K562 (cell line): ENCODE measurements around the gene VGF. TPM values are rescaled to one million over a fixed set of nuclear protein-coding genes. Genes with fewer than 3 reads are reported as not detected.
A peak's percentile ranks its signal among the peaks of the same experiment; 100 is the strongest.

ENCODE experiments used
- CAMTA2 ChIP-seq: fragments of 250-450 bp; sonication (Bioruptor Pico); conservative IDR thresholded peaks from 2 replicates; pipeline ENCODE4 v1.5.1; 2022
- ESRRA ChIP-seq: fragments of 450-650 bp; IDR thresholded peaks from 2 replicates; pipeline ENCODE4 v1.6.1; 2014; ENCODE audit warnings: low read depth, mild to moderate bottlenecking, moderate library complexity, borderline replicate concordance
- GABPA ChIP-seq: fragments of 200-800 bp; sonication (Bioruptor generic); conservative IDR thresholded peaks from 2 replicates; pipeline ENCODE4 v1.6.1; 2016; ENCODE audit warnings: low read depth, missing genetic modification characterization, missing compliant biosample characterization
- HBP1 ChIP-seq: fragments of 450-650 bp; formaldehyde crosslinking; IDR thresholded peaks from 2 replicates; pipeline ENCODE4 v1.4.0; 2022; ENCODE audit warnings: missing genetic modification characterization
- HDAC6 ChIP-seq: IDR thresholded peaks from 2 replicates; pipeline ENCODE4 v1.6.1; 2012; ENCODE audit warnings: low read depth, mild to moderate bottlenecking, control low read depth, inconsistent platforms, low read length, moderate library complexity
- HOXB6 ChIP-seq: fragments of 250-450 bp; sonication (Bioruptor Pico); IDR thresholded peaks from 2 replicates; pipeline ENCODE4 v1.5.1; 2022; ENCODE audit warnings: mild to moderate bottlenecking, borderline replicate concordance
- KAT2B ChIP-seq: IDR thresholded peaks from one replicate; pipeline ENCODE4 v1.6.1; 2012; ENCODE audit warnings: low read depth, mild to moderate bottlenecking, control low read depth, inconsistent platforms, low read length, moderate library complexity
- MCM3 ChIP-seq: fragments of 450-650 bp; IDR thresholded peaks from 2 replicates; pipeline ENCODE4 v1.6.1; 2016
- NR3C1 ChIP-seq: sonication (generic); formaldehyde crosslinking; IDR thresholded peaks from 2 replicates; pipeline ENCODE4 v1.8.1; 2022; ENCODE audit warnings: missing genetic modification reagents
- RBM22 ChIP-seq: fragments of 200-400 bp; formaldehyde crosslinking; IDR thresholded peaks from 2 replicates; pipeline ENCODE4 v1.6.1; 2018; ENCODE audit warnings: low read length, low read depth; ENCODE audit not compliant: poor library complexity, severe bottlenecking
- XRCC3 ChIP-seq: fragments of 450-650 bp; IDR thresholded peaks from 2 replicates; pipeline ENCODE4 v1.6.1; 2017; ENCODE audit warnings: mild to moderate bottlenecking, moderate library complexity
- ZBTB40 ChIP-seq, 2 experiments: fragments of 450-650 bp in 1 of 2; sonication (generic) in 1 of 2; formaldehyde crosslinking in 1 of 2; IDR thresholded peaks; 2 replicates each; pipeline versions ENCODE4 v1.7.1 to v1.9.0; 2016 to 2022; ENCODE audit warnings: inconsistent platforms in 1 of 2, mild to moderate bottlenecking in 1 of 2, missing genetic modification reagents in 1 of 2
- ZFP91 ChIP-seq: sonication (generic); formaldehyde crosslinking; IDR thresholded peaks from 2 replicates; pipeline ENCODE4 v1.8.0; 2022; ENCODE audit warnings: mild to moderate bottlenecking, missing genetic modification reagents
- ZNF165 ChIP-seq: fragments of 250-450 bp; sonication (Bioruptor Pico); IDR thresholded peaks from 2 replicates; pipeline ENCODE4 v1.4.0; 2020; ENCODE audit warnings: borderline replicate concordance
- polyA plus RNA-seq, 8 experiments: library from polyadenylated mRNA; depleted of rRNA in 4 of 8; stranded (reverse) in 5 of 8; unstranded in 3 of 8; fragments of >200 nt; fragmentation: Nextera tagmentation in 2 of 8; fragmentation: Illumina TruSeq in 1 of 8; extraction: Ambion mirVana in 2 of 8; extraction: Trizol in 1 of 8; gene quantifications; 2 replicates each; pipeline versions ENCODE4 v1.2.1 to v1.2.3, GENCODE V29; 2011 to 2014; ENCODE audit warnings: inconsistent platforms in 1 of 8, missing spikeins in 1 of 8
- total RNA-seq, 7 experiments: library from RNA; depleted of rRNA in 6 of 7; stranded (reverse); fragments of >200 nt in 6 of 7; fragmentation: Illumina TruSeq in 2 of 7; extraction: Trizol in 2 of 7; gene quantifications; 2 replicates each; pipeline versions ENCODE4 v1.2.1 to v1.2.3, GENCODE V29; 2011 to 2021; ENCODE audit warnings: low replicate concordance in 1 of 7

The VGF gene
- total and polyA plus RNA-seq, 9 of the 15 experiments (the other 6 are each of a cell fraction or from before 2014, with no cell fraction given): 0.03 to 5.7 (median 0.34) TPM

- TF ChIP-seq ZBTB40 (IDR thresholded peaks at IDR 0.05) (peak; percentile 38; the same call in 1 of the 2 replicates), ZBTB40 (CRISPR knock-in tag; IDR thresholded peaks at IDR 0.05) (no peak), CAMTA2 (CRISPR knock-in tag) (no peak), MCM3 (no peak), HOXB6 (CRISPR knock-in tag) (no peak), ZNF165 (CRISPR knock-in tag) (no peak), KAT2B (no peak), XRCC3 (no peak), ZFP91 (CRISPR knock-in tag) (no peak), RBM22 (no peak), HBP1 (CRISPR knock-in tag) (peak; percentile 67; the same call in 1 of the 2 replicates), HDAC6 (0 out of 2 replicates have a peak, but pooled peaks have one; percentile 43), GABPA (tag) (peak; percentile 73), NR3C1 (CRISPR knock-in tag) (peak; percentile 61; the same call in 1 of the 2 replicates), ESRRA (no peak)
Measured at GRCh38 chr7:101163279-101164070, 1.9 kb downstream of the VGF start (continued).
